RCC 7860 (cell line): ENCODE results near the gene WDR93.
"Not testable (repeated sequence)": the region's sequence is repeated elsewhere in the genome, so short reads cannot be mapped to it uniquely, and the experiment has no call there.

Experiments used
- DNase-seq: peaks from one replicate; pipeline ENCODE4 v3.0.0-alpha.2; 2015; ENCODE audit warnings: low spot score
- FAIRE-seq: peaks from 2 replicates; lab custom pipeline; 2012; peaks lifted over from hg19 to GRCh38; lab: Jason Lieb, UNC

The WDR93 gene

DNA sequence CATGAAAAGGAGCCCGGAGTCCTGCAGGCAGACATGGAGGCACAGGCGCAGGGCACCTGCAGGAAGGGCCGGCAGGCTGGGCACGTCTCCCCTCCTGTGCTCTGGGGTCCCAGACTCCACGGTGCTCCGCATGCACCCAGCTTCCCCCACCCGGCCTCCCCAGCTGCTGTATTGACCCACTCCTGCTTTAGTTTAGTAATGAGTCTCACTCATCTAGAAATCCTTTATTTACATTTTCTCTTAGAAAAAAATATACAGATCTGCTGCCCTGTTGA is 94.0 kb downstream of the WDR93 start:
- DNase-seq (no peak), FAIRE-seq (no peak)

DNA sequence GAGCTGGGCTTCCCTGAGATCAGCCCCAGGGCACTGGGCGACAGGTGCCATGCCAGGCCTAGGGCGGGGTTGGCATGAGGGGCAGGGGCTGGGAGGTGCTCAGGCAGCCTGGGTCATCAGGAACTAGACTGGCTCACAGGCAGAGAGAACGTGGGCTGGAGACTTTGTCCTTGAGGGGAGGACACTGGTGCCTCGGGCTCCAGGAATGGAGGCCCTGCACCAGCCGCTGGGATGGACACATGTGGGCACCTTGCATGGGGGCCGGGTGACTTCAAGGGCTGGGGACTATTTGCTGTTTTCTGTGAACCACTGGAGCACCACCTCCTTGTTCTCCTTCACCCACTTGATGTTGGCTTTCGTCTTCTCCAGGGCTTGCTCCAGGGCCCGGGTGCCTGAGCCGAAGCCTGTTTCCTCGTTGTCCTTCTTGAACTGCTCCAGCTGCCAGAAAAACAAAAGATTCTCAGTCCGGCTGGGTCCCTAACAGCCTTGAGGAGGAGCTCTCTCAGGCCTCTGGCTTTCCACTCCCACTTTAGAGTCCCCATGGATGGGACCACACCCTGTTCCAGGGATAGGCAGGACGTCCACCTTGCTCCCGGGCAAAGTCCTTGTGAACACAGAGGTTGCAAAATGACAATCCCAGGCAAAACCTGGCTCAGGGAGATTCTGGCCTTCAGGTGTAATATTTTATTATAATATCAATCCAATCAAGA is 94.6 kb downstream of the WDR93 start:
- FAIRE-seq: no peak
- no peak for DNase-seq

DNA sequence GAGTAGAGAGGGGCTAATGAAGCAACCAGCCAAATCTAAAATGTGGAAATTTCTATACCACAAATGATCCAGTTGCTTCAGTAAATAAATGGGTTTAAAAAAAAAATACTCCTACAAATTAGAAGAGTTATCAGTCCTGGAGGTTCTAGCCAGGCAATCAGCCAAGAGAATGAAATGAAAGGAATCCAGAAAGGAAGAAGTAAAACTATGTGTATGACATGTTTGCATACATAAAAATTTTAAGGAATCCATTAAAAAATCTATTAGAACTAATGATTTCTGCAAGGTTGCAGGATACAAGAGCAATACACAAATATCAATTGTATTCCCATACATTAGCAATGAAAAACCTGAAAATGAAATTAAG is 95.1 kb downstream of the WDR93 start:
- FAIRE-seq (no peak), DNase-seq (no peak)

DNA sequence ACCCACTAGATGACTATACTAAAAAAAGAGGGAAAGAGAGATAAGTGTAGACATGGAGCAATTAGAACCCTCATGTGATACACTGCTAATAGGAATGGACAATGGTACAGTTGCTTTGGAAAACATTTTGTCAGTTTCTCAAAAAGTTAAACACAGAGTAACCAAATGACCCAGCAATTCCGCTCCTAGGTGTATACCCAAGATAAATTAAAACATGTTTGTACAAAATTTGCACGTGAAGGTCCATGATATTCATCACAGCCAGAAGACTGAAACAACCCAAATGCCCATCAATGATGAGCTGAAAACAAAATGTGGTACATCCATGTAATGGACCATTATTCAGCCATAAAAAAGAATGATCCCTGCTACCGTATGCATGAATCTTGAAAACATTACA is 97.3 kb downstream of the WDR93 start:
- DNase-seq: no peak
- no peak for FAIRE-seq

DNA sequence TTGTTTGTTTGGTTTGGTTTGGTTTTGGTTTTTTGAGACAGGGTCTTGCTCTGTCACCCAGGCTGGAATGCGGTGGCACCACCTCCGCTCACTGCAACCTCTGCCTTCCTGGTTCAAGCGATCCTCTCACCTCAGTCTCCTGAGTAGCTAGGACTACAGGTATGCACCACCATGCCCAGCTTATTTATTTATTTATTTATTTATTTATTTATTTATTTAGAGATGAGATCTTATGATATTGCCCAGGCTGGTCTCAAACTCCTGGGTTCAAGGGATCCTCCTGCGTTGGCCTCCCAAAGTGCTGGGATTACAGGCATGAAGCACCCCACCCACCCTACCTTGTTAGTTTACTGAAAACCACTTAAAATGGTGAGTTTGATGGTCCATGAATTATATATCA is 98.0 kb downstream of the WDR93 start:
- DNase-seq, FAIRE-seq: not testable (repeated sequence)

DNA sequence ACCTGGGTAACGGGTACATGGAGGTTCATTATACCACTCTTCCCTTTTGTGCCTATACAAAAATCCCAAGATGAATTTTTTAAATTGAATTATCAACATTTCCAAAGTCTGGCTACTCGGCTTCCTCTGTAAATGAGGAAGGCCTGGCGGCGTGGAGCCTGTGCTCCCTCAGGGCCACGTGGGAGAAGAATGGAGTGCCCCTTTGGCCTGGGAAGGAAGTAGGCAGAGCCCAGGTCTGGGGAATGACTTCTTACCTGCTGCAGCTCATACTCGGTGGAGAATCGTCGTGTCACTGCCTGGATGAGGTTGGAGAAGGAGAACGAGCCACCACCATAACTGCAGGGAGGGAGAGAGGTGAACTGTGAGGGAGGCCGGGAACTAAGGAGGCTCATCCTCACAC is 99.6 kb downstream of the WDR93 start:
- DNase-seq (no peak), FAIRE-seq (no peak)

DNA sequence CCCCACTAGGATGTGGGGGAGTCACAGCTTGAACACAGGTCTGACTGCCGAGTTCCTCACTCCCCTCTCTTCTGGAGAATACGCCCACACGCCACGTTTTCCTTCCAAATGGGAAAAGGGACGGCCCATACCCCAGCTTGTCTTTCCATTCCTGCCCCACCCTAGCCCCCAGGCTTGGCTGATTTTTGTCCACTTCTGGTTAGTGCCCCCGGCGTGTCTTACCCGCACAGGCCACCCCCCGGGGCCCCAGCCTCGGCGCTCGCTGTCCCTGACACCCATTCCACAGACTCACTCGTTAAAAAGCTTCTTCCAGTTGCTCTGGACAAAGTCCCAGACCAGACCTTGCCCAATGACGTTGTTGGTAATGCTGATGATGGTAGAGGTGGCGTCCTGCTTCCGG is 100.0 kb downstream of the WDR93 start:
- no peak for FAIRE-seq
- no peak for DNase-seq

DNA sequence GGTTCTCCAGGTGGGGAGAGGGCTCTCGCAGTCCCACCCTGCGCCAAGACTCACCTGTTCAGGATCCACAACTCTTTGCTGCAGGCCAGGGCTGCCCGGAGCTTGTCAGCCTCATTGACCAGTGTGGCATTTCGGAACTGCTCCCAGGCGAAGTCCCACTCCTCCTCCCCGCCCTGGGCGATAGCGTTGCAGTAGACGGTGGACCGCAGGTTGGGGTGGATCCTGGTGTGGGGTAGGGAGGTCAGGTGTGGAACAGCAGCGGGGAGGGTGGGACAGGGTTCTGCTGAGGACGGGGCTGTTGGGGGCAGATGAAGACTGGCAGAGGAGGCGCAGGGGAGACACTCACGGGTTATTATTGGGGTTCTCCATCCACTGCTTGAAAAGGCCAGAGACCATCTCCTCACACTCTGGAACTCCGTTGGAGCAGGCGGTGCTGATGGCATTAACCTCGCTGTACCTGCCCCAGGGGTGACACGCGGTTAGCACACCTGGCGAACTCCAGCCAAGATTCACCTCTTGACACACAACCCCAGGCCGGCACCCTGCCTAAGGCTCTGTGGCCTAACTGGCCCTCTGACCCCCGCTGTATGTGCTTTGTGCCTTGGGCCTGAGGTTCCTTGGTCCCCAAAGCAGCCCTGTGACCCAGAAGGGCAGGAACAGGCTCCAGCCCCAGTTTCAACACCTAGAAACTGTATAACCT is 101.6 kb downstream of the WDR93 start:
- DNase-seq (no peak), FAIRE-seq (no peak)
